Endothelial cell (in vitro differentiated cells): ENCODE results near the gene VPS8. TPM values are rescaled to one million over a fixed set of nuclear protein-coding genes. Genes with fewer than 3 reads are reported as not detected.

Experiments used
- DNase-seq: peaks from one replicate; pipeline ENCODE4 v3.0.0; 2021; ENCODE audit warnings: low spot score
- H3K27ac Mint-ChIP-seq: one replicate; pipeline ENCODE4 v1.8.0; 2021; ENCODE audit warnings: mixed read lengths, inconsistent platforms; ENCODE audit not compliant: unreplicated experiment
- H3K27me3 Mint-ChIP-seq: one replicate; pipeline ENCODE4 v1.8.0; 2021; ENCODE audit warnings: mild to moderate bottlenecking, moderate library complexity, mixed read lengths, inconsistent platforms; ENCODE audit not compliant: unreplicated experiment
- H3K36me3 Mint-ChIP-seq: one replicate; pipeline ENCODE4 v1.8.0; 2021; ENCODE audit warnings: mild to moderate bottlenecking, low read depth, mixed read lengths, inconsistent platforms; ENCODE audit not compliant: unreplicated experiment
- H3K4me1 Mint-ChIP-seq: one replicate; pipeline ENCODE4 v1.8.0; 2021; ENCODE audit warnings: mild to moderate bottlenecking, mixed read lengths, inconsistent platforms; ENCODE audit not compliant: unreplicated experiment
- H3K4me3 Mint-ChIP-seq: one replicate; pipeline ENCODE4 v1.8.0; 2021; ENCODE audit warnings: mild to moderate bottlenecking, mixed read lengths, inconsistent platforms; ENCODE audit not compliant: unreplicated experiment
- H3K9me3 Mint-ChIP-seq: one replicate; pipeline ENCODE4 v1.8.0; 2021; ENCODE audit warnings: mixed read lengths, inconsistent platforms; ENCODE audit not compliant: unreplicated experiment
- CTCF ChIP-seq: fragments of 200-600 bp; sonication (generic); IDR thresholded peaks from one replicate; pipeline ENCODE4 v1.5.0; 2021; ENCODE audit warnings: antibody characterized with exemption; ENCODE audit not compliant: unreplicated experiment
- total RNA-seq: library from RNA; stranded (reverse); fragmentation: NEBNext Ultra II Directional; extraction: Animal tissue kit (Norgen Biotek cat#: 25700); gene quantifications from one replicate; pipeline ENCODE4 v1.2.1, GENCODE V29; 2021; ENCODE audit not compliant: unreplicated experiment

Gene VPS8
- total RNA-seq, 1 donor from 2014 or later: 59.8 TPM

GRCh38 chr3:185030951-185031350 is 219.0 kb downstream of the VPS8 start:
- H3K27ac Mint-ChIP-seq: no peak overlapping the region
- no peaks in the 10 kb centered on the region for H3K4me1 Mint-ChIP-seq
- no peak for DNase-seq
- H3K9me3 Mint-ChIP-seq: no peaks in the 10 kb centered on the region
- H3K36me3 Mint-ChIP-seq: peaks cover 22% of the 10 kb centered on the region
- no peak for TF ChIP-seq CTCF
- no peaks in the 10 kb centered on the region for H3K27me3 Mint-ChIP-seq
- no peak overlapping the region for H3K4me3 Mint-ChIP-seq

- Mint-ChIP-seq H3K27ac (no peak overlapping the region), H3K9me3 (no peaks in the 10 kb centered on the region), H3K27me3 (no peaks in the 10 kb centered on the region), H3K36me3 (peaks cover 16% of the 10 kb centered on the region), H3K4me3 (no peak overlapping the region), H3K4me1 (peaks cover 2% of the 10 kb centered on the region)
- no peak for DNase-seq
- TF ChIP-seq CTCF: no peak
Measured at GRCh38 chr3:185037801-185038200, 225.8 kb downstream of the VPS8 start.

GRCh38 chr3:185040425-185040824 is 228.5 kb downstream of the VPS8 start:
- no peak for DNase-seq
- Mint-ChIP-seq H3K9me3 (no peaks in the 10 kb centered on the region), H3K4me1 (peaks cover 24% of the 10 kb centered on the region), H3K4me3 (no peak overlapping the region), H3K27ac (no peak overlapping the region), H3K27me3 (no peaks in the 10 kb centered on the region), H3K36me3 (peaks cover 19% of the 10 kb centered on the region)
- no peak for TF ChIP-seq CTCF

- TF ChIP-seq CTCF: no peak
- Mint-ChIP-seq H3K27ac (no peak overlapping the region), H3K9me3 (no peaks in the 10 kb centered on the region), H3K4me1 (peaks cover 35% of the 10 kb centered on the region), H3K27me3 (peaks cover 1% of the 10 kb centered on the region), H3K36me3 (peaks cover 21% of the 10 kb centered on the region), H3K4me3 (peak overlapping the region; percentile 15)
- no peak for DNase-seq
Measured at GRCh38 chr3:185041540-185041939, 229.6 kb downstream of the VPS8 start.

GRCh38 chr3:185042312-185043050 is 230.5 kb downstream of the VPS8 start:
- Mint-ChIP-seq H3K4me1 (peaks cover 43% of the 10 kb centered on the region), H3K4me3 (no peak overlapping the region), H3K27ac (peak overlapping the region; percentile 70), H3K27me3 (peaks cover 1% of the 10 kb centered on the region), H3K36me3 (peaks cover 22% of the 10 kb centered on the region), H3K9me3 (no peaks in the 10 kb centered on the region)
- TF ChIP-seq CTCF: no peak
- no peak for DNase-seq
